Body of pancreas (tissue), 4 donors: Measurements from ENCODE around the gene SELENOS. TPM values are rescaled to one million over a fixed set of nuclear protein-coding genes. Genes with fewer than 3 reads are reported as not detected.

Source experiments
- ATAC-seq: fragments of 150-250 bp; one replicate; pipeline ENCODE4 v1.9.1; 2016
- DNase-seq, 4 donors: peaks; one replicate each; pipeline ENCODE4 v3.0.0-alpha.2; 2019
- H3K27ac ChIP-seq, 4 donors: fragments of 200-600 bp; sonication (generic); 1 replicate in 3 of 4; 2 replicates in 1 of 4; pipeline versions ENCODE4 v1.5.1 to v1.6.1; 2016 to 2019; ENCODE audit warnings: mild to moderate bottlenecking in 1 of 4, mixed read lengths in 1 of 4, moderate library complexity in 1 of 4
- H3K27me3 ChIP-seq, 2 donors: fragments of 200-600 bp; sonication (generic); one replicate each; pipeline ENCODE4 v1.6.0; 2016; ENCODE audit warnings: mild to moderate bottlenecking in 1 of 2
- H3K36me3 ChIP-seq, 2 donors: fragments of 200-600 bp; sonication (generic); replicated peaks in 1 of 2; 2 replicates each; pipeline ENCODE4 v1.5.1; 2016; ENCODE audit warnings: low read depth in 2 of 2; ENCODE audit not compliant: insufficient read depth in 1 of 2
- H3K4me1 ChIP-seq: fragments of 200-600 bp; sonication (generic); one replicate; pipeline ENCODE4 v1.6.0; 2016
- H3K4me3 ChIP-seq, 2 donors: fragments of 200-600 bp; sonication (generic); 1 replicate in 1 of 2; 2 replicates in 1 of 2; pipeline ENCODE4 v1.5.1; 2016 to 2019
- H3K9me3 ChIP-seq, 3 donors: fragments of 200-600 bp; sonication (generic); 1 replicate in 2 of 3; 2 replicates in 1 of 3; pipeline ENCODE4 v1.5.1; 2016
- POLR2A ChIP-seq, 3 donors: fragments of 450-650 bp; IDR thresholded peaks; one replicate each; pipeline ENCODE4 v1.6.1; 2016; ENCODE audit warnings: antibody characterized with exemption in 3 of 3, mild to moderate bottlenecking in 2 of 3
- WGBS, 2 donors: methylation state at CpG; one replicate each; pipeline ENCODE4 v1.1.5; 2017; 5-methylcytosine and 5-hydroxymethylcytosine counted together
- intact Hi-C: fragments of 100-400 bp; cut with DNase I; formaldehyde crosslinking; loops from one replicate; pipeline ENCODE4 v1.15.1; 2023
- total RNA-seq, 2 donors: library from RNA; depleted of rRNA; stranded (reverse); fragments of >200 nt; gene quantifications; one replicate each; pipeline ENCODE4 v1.1.0, GENCODE V29; 2016
- TF ChIP-seq, protein P1 (sequence below), 7 experiments: fragments of 450-650 bp in 4 of 7; fragments of 200-600 bp in 3 of 7; sonication (generic) in 3 of 7; IDR thresholded peaks; one replicate each; pipeline ENCODE4 v1.5.1; 2016 to 2019; ENCODE audit warnings: antibody characterized with exemption in 7 of 7

Gene SELENOS
- total RNA-seq, 2 donors from 2014 or later, result 37.2 to 45.1 TPM

DNA sequence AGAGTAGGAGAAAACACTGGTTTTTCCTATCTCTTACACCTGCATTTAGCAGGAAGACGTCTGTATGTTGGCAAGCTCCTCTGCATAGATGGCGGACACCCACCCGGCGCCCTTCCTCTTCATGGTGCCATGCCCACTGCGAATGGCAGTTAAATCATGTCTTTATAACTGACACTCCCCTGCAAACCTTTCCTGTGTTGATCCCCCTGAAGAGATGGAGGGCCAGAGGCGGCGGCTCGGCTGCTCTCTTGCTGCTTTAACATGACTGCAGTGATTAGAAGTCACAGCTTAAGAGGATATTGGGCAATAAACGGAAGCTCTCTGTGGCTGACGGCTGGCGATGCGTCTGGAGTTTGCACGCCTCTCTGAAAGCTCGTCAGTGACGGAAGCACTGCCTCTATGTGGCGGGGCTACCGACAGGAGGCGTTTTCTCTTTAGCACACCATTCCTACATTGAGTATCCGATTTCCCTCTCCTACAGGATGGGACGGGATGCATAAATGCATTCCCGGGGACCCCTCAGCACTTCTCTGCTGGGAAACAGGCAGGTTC, 43.3 kb upstream of the SELENOS start:
- no peaks in the 10 kb centered on the region for H3K36me3 ChIP-seq
- no peaks in the 10 kb centered on the region for H3K27me3 ChIP-seq
- ATAC-seq (no peak), DNase-seq (peak in 2 of 4 donors; percentile 10 to 55)
- TF ChIP-seq, protein P1, sequence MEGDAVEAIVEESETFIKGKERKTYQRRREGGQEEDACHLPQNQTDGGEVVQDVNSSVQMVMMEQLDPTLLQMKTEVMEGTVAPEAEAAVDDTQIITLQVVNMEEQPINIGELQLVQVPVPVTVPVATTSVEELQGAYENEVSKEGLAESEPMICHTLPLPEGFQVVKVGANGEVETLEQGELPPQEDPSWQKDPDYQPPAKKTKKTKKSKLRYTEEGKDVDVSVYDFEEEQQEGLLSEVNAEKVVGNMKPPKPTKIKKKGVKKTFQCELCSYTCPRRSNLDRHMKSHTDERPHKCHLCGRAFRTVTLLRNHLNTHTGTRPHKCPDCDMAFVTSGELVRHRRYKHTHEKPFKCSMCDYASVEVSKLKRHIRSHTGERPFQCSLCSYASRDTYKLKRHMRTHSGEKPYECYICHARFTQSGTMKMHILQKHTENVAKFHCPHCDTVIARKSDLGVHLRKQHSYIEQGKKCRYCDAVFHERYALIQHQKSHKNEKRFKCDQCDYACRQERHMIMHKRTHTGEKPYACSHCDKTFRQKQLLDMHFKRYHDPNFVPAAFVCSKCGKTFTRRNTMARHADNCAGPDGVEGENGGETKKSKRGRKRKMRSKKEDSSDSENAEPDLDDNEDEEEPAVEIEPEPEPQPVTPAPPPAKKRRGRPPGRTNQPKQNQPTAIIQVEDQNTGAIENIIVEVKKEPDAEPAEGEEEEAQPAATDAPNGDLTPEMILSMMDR (IDR thresholded peaks at IDR 0.05), result peak in 2 of 7 experiments; percentile 9 to 20
- TF ChIP-seq POLR2A (IDR thresholded peaks at IDR 0.05), result peak in 1 of 3 donors; percentile 14
- H3K4me1 ChIP-seq, result no peaks in the 10 kb centered on the region
- no peaks in the 10 kb centered on the region for H3K9me3 ChIP-seq
- no peak overlapping the region for H3K4me3 ChIP-seq
- intact Hi-C loops, result no loop called here
- H3K27ac ChIP-seq, result no peak overlapping the region
- 59 to 70% methylated on average over 21 of the region's 21 CpGs for WGBS, 2 donors

DNA sequence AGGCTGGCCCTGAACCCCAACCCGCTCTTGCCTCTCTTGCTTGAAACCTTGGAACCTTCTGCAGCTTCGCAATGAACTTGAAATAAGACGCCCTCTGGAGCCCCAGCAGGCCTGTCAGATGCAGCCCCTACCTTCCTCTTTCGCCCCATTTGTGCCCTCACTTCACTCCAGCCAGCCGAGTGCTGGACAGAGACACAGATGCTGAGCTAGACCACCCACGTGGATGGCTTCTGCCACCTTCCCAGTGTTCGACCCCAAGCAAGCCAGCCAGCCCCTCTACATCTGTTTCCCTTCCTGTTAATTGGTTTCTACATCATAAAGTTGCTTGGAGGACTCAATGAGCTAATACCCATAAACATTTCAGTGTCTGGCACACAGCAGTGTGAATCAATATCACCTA, 41.6 kb upstream of the SELENOS start:
- Histone ChIP-seq H3K4me3 (no peak overlapping the region), H3K36me3 (no peaks in the 10 kb centered on the region), H3K27ac (no peak overlapping the region), H3K4me1 (no peaks in the 10 kb centered on the region), H3K9me3 (no peaks in the 10 kb centered on the region), H3K27me3 (no peaks in the 10 kb centered on the region)
- intact Hi-C loops, result no loop called here
- TF ChIP-seq, protein P1 (IDR thresholded peaks at IDR 0.05), result no peak
- TF ChIP-seq POLR2A (IDR thresholded peaks at IDR 0.05), result no peak
- ATAC-seq (no peak), DNase-seq (no peak)
- WGBS, 2 donors, result 67% methylated on average over 7 of the region's 7 CpGs

DNA sequence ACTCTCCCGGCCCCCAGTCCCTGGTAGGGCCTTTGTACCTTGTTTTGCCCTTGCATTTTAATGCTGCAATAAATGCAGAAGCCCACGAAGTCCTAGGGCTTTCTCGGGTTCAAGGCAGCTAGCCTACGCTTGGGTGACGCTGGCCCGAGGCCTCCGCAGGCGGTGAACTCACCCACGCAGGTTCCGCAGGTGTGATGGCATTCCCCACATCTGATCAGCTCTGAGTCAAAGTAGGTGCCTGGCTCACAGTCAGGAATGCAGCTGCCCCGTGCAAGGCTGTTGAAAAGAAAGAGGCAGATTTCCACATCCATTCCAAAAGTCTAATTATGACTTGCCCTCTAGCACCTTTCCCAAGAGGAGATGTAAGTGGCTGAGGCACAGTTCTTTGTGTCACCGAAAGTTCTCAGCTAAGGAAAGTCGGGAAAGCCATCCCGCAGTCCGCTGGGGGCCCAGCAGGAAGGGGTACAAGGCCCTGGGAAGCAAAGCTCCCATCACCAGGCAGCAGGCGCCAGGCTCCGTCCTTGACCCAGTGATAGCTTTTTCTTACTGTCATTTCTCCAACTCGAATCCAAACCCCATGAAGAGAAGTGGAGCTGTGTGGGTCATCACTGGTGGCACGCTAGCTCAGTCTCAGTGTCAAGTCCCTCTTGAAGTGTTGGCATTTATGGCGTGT, 41.0 kb upstream of the SELENOS start:
- H3K4me3 ChIP-seq, result no peak overlapping the region
- H3K27me3 ChIP-seq, result no peaks in the 10 kb centered on the region
- WGBS, 2 donors, result 85 to 87% methylated on average over 20 of the region's 20 CpGs
- no peaks in the 10 kb centered on the region for H3K36me3 ChIP-seq
- H3K9me3 ChIP-seq, result no peaks in the 10 kb centered on the region
- DNase-seq (peak in 1 of 4 donors; percentile 4), ATAC-seq (no peak)
- no peak overlapping the region for H3K27ac ChIP-seq
- intact Hi-C loops, result no loop called here
- H3K4me1 ChIP-seq, result no peaks in the 10 kb centered on the region
- no peak for TF ChIP-seq POLR2A (IDR thresholded peaks at IDR 0.05)
- TF ChIP-seq, protein P1 (IDR thresholded peaks at IDR 0.05), result no peak

DNA sequence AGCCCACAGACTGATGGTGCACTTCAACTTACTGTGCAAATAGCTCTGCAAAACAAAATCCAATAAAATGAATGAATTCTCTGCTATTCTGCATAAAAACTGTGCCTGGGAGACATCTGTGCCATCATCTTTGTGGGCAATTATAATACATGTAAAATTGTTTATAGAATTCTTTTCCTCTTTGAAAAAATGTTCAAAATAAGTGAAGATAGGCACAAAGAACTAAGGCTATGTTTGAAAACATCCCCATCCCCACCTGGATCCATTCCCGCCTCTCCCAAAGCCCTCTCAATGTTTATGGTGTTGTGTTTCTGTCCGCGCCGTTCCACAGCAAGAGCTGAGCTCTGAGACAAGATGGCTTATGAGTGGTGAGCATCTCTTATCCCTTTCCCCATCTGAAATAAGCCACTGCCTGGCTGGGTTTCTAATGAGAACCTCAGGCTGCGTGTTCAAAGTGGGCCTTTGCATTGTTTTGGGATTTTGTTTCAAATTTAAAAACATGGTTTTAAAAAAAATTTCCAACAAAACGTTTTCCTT, 40.1 kb upstream of the SELENOS start:
- ATAC-seq, result no peak
- WGBS, 2 donors, result 84 to 86% methylated on average over 6 of the region's 6 CpGs

More for the DNA sequence above, 40.1 kb upstream of the SELENOS start:
- H3K36me3 ChIP-seq, result no peaks in the 10 kb centered on the region
- DNase-seq, result no peak
- H3K27ac ChIP-seq, result no peak overlapping the region
- H3K9me3 ChIP-seq, result no peaks in the 10 kb centered on the region
- no peaks in the 10 kb centered on the region for H3K4me1 ChIP-seq
- no peaks in the 10 kb centered on the region for H3K27me3 ChIP-seq
- no peak for TF ChIP-seq POLR2A (IDR thresholded peaks at IDR 0.05)
- TF ChIP-seq, protein P1 (IDR thresholded peaks at IDR 0.05), result no peak
- no peak overlapping the region for H3K4me3 ChIP-seq
- intact Hi-C loops, result no loop called here
